ENCODE measurements around the gene FZD7. TPM values are rescaled to one million over a fixed set of nuclear protein-coding genes. Genes with fewer than 3 reads are reported as not detected.
A peak's percentile ranks its signal among the peaks of the same experiment; 100 is the strongest.

FZD7 gene
- total RNA-seq, 4 donors from 2014 or later = 10.1 to 23.6 (median 10.9) TPM

GRCh38 chr2:202054679-202055078, 21.0 kb downstream of the FZD7 start:
- TF ChIP-seq POLR2A (IDR thresholded peaks at IDR 0.05) (no peak), CTCF (IDR thresholded peaks at IDR 0.05) (no peak)
- no peak overlapping the region for H3K27ac ChIP-seq
- no peaks in the 10 kb centered on the region for H3K27me3 ChIP-seq
- no peak overlapping the region for H3K4me3 ChIP-seq (replicated peaks in 1 of 3)
- DNase-seq = no peak
- intact Hi-C loops (cut with DNase I) = no loop called here
- 71 to 75% methylated on average over 2 to 3 of the region's 3 CpGs for WGBS, 2 donors
- H3K9me3 ChIP-seq = no peaks in the 10 kb centered on the region
- no peaks in the 10 kb centered on the region for H3K36me3 ChIP-seq
- no peaks in the 10 kb centered on the region for H3K4me1 ChIP-seq

- intact Hi-C loops (cut with DNase I) = no loop called here
- Histone ChIP-seq H3K4me1 (no peaks in the 10 kb centered on the region), H3K36me3 (no peaks in the 10 kb centered on the region), H3K27ac (no peak overlapping the region), H3K27me3 (no peaks in the 10 kb centered on the region), H3K4me3 (replicated peaks in 1 of 3) (no peak overlapping the region), H3K9me3 (no peaks in the 10 kb centered on the region)
- TF ChIP-seq CTCF (IDR thresholded peaks at IDR 0.05) = peak in 1 of 6 experiments; percentile 17
- no peak for TF ChIP-seq POLR2A (IDR thresholded peaks at IDR 0.05)
- no peak for DNase-seq
- WGBS, 2 donors = 59 to 65% methylated on average over 2 of the region's 2 CpGs
Measured at GRCh38 chr2:202056611-202057010, 23.0 kb downstream of the FZD7 start.

GRCh38 chr2:202060218-202060617, 26.6 kb downstream of the FZD7 start:
- Histone ChIP-seq H3K9me3 (no peaks in the 10 kb centered on the region), H3K27ac (no peak overlapping the region), H3K36me3 (no peaks in the 10 kb centered on the region), H3K27me3 (no peaks in the 10 kb centered on the region), H3K4me3 (replicated peaks in 1 of 3) (no peak overlapping the region), H3K4me1 (peaks cover 12 to 14% of the 10 kb centered on the region in 2 donors)
- intact Hi-C loops (cut with DNase I) = no loop called here
- no peak for DNase-seq
- no peak for TF ChIP-seq POLR2A (IDR thresholded peaks at IDR 0.05)
- TF ChIP-seq CTCF (IDR thresholded peaks at IDR 0.05) = peak in 2 of 6 experiments; percentile 14 to 25
- 90% methylated on average over 3 of the region's 3 CpGs for WGBS, 2 donors

GRCh38 chr2:202061695-202062094, 28.0 kb downstream of the FZD7 start:
- Histone ChIP-seq H3K9me3 (no peaks in the 10 kb centered on the region), H3K4me3 (replicated peaks in 1 of 3) (no peak overlapping the region), H3K36me3 (no peaks in the 10 kb centered on the region), H3K27me3 (no peaks in the 10 kb centered on the region), H3K4me1 (peaks cover 12 to 14% of the 10 kb centered on the region in 2 donors), H3K27ac (no peak overlapping the region)
- no peak for TF ChIP-seq CTCF (IDR thresholded peaks at IDR 0.05)
- no peak for TF ChIP-seq POLR2A (IDR thresholded peaks at IDR 0.05)
- intact Hi-C loops (cut with DNase I) = no loop called here
- no peak for DNase-seq
- WGBS, 2 donors = 98 to 100% methylated on average over 2 of the region's 2 CpGs

DNA sequence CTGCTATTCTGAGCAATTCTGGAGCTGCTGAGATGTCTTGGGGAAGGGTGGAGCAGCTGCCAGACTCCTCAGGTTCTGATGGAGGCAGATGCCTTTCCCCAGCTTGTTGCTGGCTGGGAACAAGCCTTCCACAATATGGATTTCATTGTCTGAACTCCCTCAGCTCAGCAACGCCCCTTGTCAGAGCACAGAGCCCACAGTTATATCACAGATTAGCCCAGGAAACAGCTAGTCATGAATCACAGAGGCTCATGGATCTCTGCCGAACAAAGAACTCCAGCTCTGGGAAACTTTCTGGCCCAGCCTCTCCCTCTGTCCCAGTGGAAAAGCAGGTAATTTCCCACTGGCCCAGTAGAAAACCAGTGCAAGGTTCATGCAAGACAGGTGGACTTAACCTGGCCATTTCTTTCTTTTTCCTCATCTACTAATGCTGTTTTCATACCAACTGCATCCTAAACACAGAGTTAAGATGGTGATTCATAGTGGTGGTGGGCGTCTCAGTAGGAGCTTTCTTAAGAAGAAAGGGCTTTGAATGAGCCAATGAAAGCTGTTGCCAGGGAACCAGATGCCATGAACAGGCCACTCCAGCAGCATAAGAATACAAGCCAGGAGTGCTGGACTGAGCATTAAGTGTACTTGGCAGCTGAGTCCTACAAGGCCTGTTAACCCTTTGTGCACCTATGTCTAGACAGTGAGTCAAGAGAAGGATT, 30.7 kb downstream of the FZD7 start:
- Histone ChIP-seq H3K27ac (peak overlapping the region; percentile 5 to 57 (median 53)), H3K27me3 (no peaks in the 10 kb centered on the region), H3K36me3 (no peaks in the 10 kb centered on the region), H3K4me1 (peaks cover 14 to 18% of the 10 kb centered on the region in 2 donors), H3K9me3 (no peaks in the 10 kb centered on the region), H3K4me3 (replicated peaks in 1 of 3) (no peak overlapping the region)
- 4 to 15% methylated on average over 3 of the region's 3 CpGs for WGBS, 2 donors
- DNase-seq = peak; percentile 76 to 85
- intact Hi-C loops (cut with DNase I) = no loop called here
- TF ChIP-seq CTCF (IDR thresholded peaks at IDR 0.05) (peak in 1 of 6 experiments; percentile 6), POLR2A (IDR thresholded peaks at IDR 0.05) (no peak)

Data from thyroid gland (tissue), 4 donors.